K562 (cell line): Measurements from ENCODE around the gene GALNT15. TPM values are rescaled to one million over a fixed set of nuclear protein-coding genes. Genes with fewer than 3 reads are reported as not detected.

Source experiments
- CBFA2T2 ChIP-seq: fragments of 450-650 bp; conservative IDR thresholded peaks from 2 replicates; pipeline ENCODE4 v1.6.1; 2017; ENCODE audit warnings: mild to moderate bottlenecking
- EGR1 ChIP-seq: fragments of 450-650 bp; conservative IDR thresholded peaks from 2 replicates; pipeline ENCODE4 v1.6.1; 2017; ENCODE audit warnings: mild to moderate bottlenecking
- ETS1 ChIP-seq: conservative IDR thresholded peaks from 2 replicates; pipeline ENCODE4 v1.6.1; 2011; ENCODE audit warnings: low read depth, mild to moderate bottlenecking, low read length; ENCODE audit not compliant: control insufficient read depth
- LCOR ChIP-seq: sonication (generic); formaldehyde crosslinking; IDR thresholded peaks from 2 replicates; pipeline ENCODE4 v1.8.0; 2022; ENCODE audit warnings: mild to moderate bottlenecking, missing genetic modification reagents
- MAFK ChIP-seq: IDR thresholded peaks from 2 replicates; pipeline ENCODE4 v1.6.1; 2011; ENCODE audit warnings: low read length, improper control_type of control experiment
- NELFE ChIP-seq: IDR thresholded peaks from 2 replicates; pipeline ENCODE4 v1.6.1; 2011; ENCODE audit warnings: mild to moderate bottlenecking; ENCODE audit not compliant: insufficient read depth, insufficient read length
- NEUROD1 ChIP-seq: fragments of 150-350 bp; IDR thresholded peaks from 2 replicates; pipeline ENCODE4 v1.6.1; 2014; ENCODE audit warnings: borderline replicate concordance, low read length, low read depth; ENCODE audit not compliant: partially characterized antibody
- PBX2 ChIP-seq, 2 experiments: IDR thresholded peaks in 1 of 2; conservative IDR thresholded peaks in 1 of 2; 2 replicates each; pipeline ENCODE4 v1.6.1; 2016; ENCODE audit warnings: low read depth in 2 of 2, mild to moderate bottlenecking in 1 of 2, missing compliant biosample characterization in 1 of 2, missing genetic modification characterization in 1 of 2, moderate library complexity in 1 of 2
- SMARCA5 ChIP-seq: fragments of 450-650 bp; IDR thresholded peaks from 2 replicates; pipeline ENCODE4 v1.6.1; 2016
- ZBTB2 ChIP-seq: fragments of 450-650 bp; IDR thresholded peaks from 2 replicates; pipeline ENCODE4 v1.6.1; 2016; ENCODE audit warnings: antibody characterized with exemption
- ZKSCAN8 ChIP-seq: fragments of 200-800 bp; sonication (Bioruptor generic); IDR thresholded peaks from 2 replicates; pipeline ENCODE4 v1.6.1; 2016; ENCODE audit warnings: missing genetic modification characterization, missing compliant biosample characterization
- ZNF384 ChIP-seq: IDR thresholded peaks from 2 replicates; pipeline ENCODE4 v1.6.1; 2012; ENCODE audit warnings: low read depth, low read length, improper control_type of control experiment
- ZNF407 ChIP-seq: fragments of 450-650 bp; IDR thresholded peaks from 2 replicates; pipeline ENCODE4 v1.6.1; 2016; ENCODE audit warnings: low read depth
- ZNF778 ChIP-seq: fragments of 450-650 bp; formaldehyde crosslinking; IDR thresholded peaks from 2 replicates; pipeline ENCODE4 v1.4.0; 2020; ENCODE audit warnings: mild to moderate bottlenecking, moderate library complexity
- polyA plus RNA-seq, 8 experiments: library from polyadenylated mRNA; depleted of rRNA in 4 of 8; stranded (reverse) in 5 of 8; unstranded in 3 of 8; fragments of >200 nt; fragmentation: Nextera tagmentation in 2 of 8; fragmentation: Illumina TruSeq in 1 of 8; extraction: Ambion mirVana in 2 of 8; extraction: Trizol in 1 of 8; gene quantifications; 2 replicates each; pipeline versions ENCODE4 v1.2.1 to v1.2.3, GENCODE V29; 2011 to 2014; ENCODE audit warnings: inconsistent platforms in 1 of 8, missing spikeins in 1 of 8
- total RNA-seq, 7 experiments: library from RNA; depleted of rRNA in 6 of 7; stranded (reverse); fragments of >200 nt in 6 of 7; fragmentation: Illumina TruSeq in 2 of 7; extraction: Trizol in 2 of 7; gene quantifications; 2 replicates each; pipeline versions ENCODE4 v1.2.1 to v1.2.3, GENCODE V29; 2011 to 2021; ENCODE audit warnings: low replicate concordance in 1 of 7

Gene GALNT15
- total and polyA plus RNA-seq, 9 of the 15 experiments (the other 6 are each of a cell fraction or from before 2014, with no cell fraction given): not detected

GRCh38 chr3:16264708-16265454, 90.4 kb downstream of the GALNT15 start, which contains the start of the genes DPH3 and OXNAD1 (continued):
- TF ChIP-seq ZNF407 (no peak), PBX2 (CRISPR knock-in tag; IDR thresholded peaks at IDR 0.05; ENCODE audit: low read depth) (no peak), PBX2 (tag; conservative IDR thresholded peaks at IDR 0.05; ENCODE audit: low read depth) (no peak; the same call in 1 of the 2 replicates), EGR1 (peak; percentile 87), ZNF778 (no peak), LCOR (CRISPR knock-in tag) (0 out of 2 replicates have a peak, but pooled peaks have one; percentile 85), ZBTB2 (0 out of 2 replicates have a peak, but pooled peaks have one; percentile 24), NELFE (no peak), ETS1 (peak; percentile 49; the same call in 1 of the 2 replicates), ZKSCAN8 (CRISPR knock-in tag) (no peak), ZNF384 (no peak), NEUROD1 (peak; percentile 48), SMARCA5 (no peak), MAFK (no peak), CBFA2T2 (no peak)
